Activated CD4-positive, alpha-beta T cell treated with anti-CD3 and anti-CD28 coated beads for 24 hours (primary cell): Measurements from ENCODE around the gene ITPRID1.
"Not testable (repeated sequence)": the region's sequence is repeated elsewhere in the genome, so short reads cannot be mapped to it uniquely, and the experiment has no call there.

Source experiments
- DNase-seq, 2 donors: peaks; one replicate each; pipeline ENCODE4 v3.0.0-alpha.2; 2020; ENCODE audit warnings: low read depth in 2 of 2

ITPRID1 gene

DNA sequence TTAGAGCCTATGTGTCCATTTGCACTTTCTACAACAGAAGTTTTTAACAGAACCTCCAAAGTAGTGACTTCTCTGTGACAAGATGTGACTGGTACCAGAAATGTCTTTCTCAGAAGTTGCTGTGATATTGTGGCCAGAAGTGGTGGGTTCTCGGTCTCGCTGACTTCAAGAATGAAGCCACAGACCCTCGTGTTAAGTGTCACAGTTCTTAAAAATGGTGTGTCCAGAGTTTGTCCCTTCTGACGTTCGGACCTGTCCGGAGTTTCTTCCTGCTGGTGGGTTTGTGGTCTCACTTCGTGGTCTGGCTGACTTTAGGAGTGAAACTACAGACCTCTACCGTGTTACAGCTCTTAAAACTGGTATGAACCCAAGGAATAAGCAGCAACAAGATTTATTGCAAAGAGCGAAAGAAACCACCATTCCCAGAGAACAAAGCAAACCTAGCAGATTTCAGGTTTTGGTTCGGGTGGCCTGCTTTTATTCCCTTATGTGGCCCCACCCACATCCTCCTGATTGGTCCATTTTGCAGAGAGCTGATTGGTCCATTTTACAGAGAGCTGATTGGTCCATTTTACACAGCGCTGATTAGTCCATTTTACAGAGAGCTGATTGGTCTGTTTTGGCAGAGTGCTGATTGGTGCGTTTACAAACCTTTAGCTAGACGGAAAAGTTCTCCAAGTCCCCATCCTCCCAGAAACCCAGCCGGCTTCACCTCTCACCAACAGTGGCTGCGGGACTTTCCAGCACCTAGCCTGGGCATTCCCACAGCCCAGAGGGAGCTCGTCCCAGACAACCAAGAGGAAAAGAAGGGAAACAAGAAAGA is 3.0 kb downstream of the ITPRID1 start:
- no peak for DNase-seq

DNA sequence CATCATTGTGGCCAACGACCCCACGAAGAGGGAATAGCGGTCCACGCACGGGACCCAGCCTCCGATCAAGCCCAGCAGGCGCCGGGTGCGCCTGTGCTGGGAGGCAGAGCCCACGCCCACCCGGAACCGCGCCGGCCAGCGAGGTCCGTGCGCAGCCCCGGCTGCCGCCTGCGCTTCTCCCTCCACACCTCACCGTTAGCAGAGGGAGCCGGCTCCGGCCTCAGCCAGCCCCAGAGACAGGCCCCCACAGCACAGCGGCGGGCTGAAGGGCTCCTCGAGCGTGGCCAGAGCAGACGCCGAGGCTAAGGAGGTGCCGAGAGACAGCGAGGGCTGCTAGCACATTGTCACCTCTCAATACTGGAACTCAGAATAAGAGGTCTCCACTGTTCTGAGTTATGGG is 3.6 kb downstream of the ITPRID1 start:
- DNase-seq = no peak

DNA sequence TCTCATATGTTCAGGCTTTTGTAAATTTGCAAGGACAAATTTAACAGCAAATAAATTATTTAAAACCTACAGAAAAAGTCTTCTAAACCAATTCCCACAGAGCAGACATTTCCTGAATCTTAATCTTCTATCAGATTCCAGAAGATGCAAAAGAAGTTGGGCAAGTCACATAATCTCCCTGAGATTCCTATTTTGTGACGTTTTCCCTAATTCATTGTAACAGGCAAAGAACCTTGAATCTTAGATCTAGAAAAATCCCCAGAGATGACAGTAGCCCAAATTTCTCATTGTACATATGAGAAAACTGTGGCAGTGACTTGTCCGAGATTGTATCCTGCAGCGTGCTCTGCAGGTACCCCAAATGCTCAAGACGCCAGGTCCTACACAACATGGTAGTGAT is 4.9 kb downstream of the ITPRID1 start:
- DNase-seq = no peak

DNA sequence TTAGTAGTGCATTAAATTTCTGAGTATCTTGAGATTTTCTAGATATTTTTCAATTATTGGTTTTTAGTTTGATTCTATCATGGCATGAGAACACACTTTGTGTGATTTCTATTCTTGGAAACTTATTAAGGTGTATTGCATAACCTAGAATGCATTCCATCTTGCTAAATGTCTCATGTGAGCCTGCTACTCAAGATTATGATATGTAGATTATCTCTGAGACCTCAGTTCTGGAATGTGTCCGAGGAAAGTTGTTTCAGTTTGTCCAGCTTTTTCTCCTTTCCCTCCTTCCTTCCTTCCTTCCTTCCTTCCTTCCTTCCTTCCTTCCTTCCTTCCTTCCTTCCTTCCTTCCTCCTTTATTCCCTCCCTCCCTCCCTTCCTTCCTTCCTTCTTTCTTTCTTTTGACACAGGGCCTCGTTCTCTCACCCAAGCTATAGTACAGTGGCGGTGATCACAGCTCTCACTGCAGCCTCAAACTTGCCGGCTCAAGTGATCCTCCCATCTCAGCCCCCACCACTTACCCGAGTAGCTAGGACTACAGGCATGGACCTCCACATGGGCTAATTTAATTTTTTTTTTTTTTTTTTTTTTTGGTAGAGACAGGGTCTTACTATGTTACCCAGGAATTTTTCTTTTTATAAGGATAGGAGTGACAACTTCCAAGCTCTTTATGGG is 7.6 kb downstream of the ITPRID1 start:
- no peak for DNase-seq

DNA sequence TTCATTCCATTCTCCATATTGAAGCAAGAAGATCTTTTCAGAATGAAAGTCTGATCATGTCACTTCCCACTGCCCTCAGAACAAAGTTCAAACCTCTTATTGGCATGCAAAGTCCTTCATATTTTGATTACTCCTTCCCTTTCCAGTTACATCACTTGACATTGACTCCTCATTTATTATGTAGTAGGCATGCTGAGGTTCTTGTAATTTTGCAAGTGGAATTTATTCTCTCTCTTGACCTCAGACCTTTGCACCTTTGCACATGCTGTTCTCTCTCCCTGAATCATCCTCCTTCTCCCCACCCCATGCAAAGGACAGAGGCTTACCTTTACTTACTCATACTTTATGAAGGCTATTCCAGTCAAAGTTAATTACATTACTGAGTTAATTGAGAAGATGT is 13.0 kb downstream of the ITPRID1 start:
- DNase-seq = no peak

DNA sequence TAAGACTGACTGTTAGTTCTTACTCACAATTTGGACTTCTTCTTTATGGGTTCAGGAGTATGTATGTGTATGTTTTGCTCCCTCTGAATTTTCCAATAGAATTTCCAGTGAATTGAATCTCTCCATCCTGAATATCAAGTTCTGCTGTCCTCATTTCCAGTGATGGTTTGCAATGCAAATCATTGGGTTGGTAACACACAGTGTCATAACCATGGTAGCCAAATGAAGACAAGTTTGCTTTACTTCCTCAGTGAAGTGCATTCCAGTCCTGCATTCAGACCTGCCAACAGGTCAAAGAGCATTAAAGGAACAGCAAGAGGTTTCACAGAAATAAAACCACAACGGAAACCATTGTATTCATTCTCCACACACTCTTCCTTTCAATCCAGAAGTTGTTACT is 15.2 kb downstream of the ITPRID1 start:
- no peak for DNase-seq

DNA sequence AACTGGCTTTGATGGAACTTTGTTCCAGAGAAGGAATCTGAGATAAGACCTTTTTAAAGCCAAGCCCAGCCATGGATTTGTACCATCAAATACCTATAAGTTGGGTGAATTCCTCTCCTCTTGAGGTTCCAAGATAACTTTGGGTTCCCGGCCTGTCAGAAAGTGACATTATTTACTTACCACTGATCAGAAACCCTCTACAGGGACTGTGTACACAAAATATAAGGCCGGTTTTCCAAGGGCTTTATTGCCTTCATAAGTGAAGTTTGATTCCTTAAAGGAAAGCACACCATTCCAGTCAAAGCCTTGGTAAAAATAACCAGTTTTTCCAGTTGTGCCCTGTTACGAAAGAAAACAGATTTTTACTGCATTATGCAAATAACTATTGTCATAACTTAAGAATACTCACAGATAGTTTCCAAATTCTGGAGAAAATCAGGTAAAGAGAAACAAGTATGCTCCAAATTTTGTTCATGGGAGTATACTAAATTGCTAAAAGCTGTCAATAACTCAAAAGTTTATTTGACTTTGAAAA is 26.8 kb downstream of the ITPRID1 start:
- not testable (repeated sequence) for DNase-seq

DNA sequence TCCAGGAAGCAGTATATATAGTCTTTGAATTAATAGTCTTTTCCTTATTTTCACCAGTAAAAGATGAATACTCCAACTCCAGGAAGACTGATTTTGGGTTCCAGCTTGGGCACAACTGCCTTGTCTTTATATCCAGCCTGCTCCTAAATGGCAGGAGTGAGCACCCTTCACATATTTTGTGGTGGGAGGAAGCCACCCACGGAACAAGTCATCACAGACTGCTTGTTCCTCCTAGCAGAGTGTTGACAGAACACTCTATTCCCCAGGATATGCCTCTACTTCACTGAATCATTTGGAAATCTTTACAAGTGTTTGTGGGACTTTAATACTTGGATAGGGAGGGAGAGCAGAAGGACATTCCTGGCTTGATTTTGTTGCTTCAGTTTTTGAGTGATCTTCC is 31.7 kb downstream of the ITPRID1 start:
- no peak for DNase-seq

DNA sequence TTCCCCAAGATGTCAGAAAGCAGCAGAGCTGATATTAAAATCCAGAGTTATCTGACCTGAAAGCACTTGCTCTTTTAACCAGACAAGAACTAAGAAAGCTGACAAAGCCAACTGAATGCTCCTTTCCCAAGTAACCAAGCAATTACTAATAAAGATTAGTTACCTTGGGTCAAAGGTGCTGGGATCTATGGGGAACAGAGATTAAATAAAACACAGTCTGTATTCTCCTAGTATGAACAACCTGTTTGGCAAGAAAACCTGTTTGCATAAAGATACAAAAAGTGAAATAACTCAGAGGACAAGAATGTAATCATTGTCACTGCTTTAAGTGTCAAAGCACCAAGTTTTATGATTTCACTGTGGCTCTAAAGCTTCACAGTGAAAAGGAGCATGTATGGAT is 35.7 kb downstream of the ITPRID1 start:
- no peak for DNase-seq

DNA sequence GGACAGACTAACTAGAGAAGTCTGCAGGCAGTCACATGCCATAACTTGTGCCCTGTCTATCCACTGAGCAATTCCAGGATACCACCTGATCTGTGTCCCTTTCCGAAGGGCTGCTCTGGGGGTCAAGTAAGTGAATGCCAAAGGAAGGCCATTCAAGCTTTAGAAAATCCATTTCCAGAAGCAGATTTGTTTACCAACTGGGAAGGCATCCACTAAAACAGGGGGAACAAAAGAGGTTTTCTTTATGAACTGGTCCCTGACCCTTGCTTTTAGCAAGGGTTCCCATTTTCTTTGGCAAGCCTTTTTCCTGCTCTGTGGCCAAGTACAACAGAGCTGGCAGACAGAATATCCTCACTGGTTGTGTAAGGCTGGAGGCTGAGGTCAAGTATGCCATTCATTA is 36.5 kb downstream of the ITPRID1 start:
- DNase-seq = no peak

DNA sequence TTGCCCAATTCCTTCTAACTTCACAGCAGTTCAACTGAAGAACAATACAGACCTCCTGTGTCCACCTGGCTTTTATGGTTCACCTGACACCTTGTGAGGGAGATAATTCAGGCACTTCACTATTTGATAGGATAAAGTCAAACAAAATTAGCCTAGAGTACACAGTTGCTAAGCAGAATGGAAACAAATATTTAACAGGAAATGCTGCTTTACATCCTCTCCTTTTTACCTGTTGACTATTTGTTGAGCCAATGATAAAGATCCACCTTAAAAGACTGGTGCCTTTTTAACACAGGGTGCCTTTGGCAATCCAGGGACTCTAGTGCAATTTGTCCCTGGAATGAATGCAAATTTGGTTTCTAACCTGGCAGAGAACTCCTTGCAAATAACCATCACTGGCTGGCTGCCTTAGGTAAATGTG is 39.8 kb downstream of the ITPRID1 start:
- DNase-seq = no peak

DNA sequence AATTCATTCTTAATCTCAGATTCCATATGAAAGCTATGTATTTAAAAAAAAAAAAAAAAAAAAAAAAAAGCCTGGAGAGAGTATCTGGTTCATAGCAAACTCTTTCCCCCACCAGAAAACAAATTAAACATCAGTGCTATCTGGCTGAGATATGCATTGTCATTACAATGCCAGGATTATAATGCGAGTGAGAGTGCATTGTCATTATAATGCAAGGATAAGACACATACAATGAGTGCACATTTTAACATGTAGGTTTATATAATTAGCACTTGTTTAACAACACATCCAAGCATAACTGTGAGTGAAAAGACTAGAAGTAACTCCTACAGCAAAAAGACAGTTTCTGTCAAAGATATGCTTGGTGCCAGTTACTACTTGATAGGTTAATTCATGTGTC is 48.1 kb downstream of the ITPRID1 start:
- DNase-seq = no peak

DNA sequence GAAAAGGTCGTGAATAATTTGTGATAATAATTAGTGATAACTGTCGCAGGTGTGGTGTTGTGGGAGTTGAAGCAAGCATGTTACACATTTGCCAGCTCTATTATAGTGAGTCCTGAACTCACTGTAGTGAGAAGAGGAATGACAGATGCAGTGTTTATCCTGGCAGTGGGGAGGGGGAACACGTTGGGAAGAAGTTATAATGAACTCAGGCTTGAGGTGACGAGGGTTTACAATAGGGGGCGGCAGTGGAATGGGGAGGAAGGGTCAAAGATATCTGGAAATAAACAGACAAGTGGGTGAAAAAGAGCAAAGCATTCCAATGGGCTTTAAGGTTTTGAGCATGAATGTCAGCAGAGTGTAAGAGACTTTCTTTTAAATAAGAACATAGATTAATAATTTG is 49.6 kb downstream of the ITPRID1 start:
- DNase-seq = no peak

DNA sequence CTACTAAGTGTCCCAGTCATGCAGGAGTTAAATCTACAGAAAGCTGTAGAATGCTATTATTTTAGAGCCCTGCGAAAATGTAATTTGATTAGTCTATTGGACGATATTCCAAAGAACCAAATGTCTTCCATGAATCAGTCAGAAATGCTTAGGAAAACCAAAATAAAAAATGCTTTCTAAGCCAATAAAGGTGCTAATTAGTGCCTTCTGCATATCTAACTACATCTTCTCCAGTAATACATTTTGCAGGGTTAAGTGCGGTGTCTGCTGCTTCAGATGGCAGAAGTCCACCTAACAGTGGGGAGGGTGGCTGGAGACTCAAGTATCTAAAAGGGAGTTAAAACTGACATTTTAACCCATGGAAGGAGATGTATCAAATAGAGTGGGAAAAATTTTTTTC is 50.1 kb downstream of the ITPRID1 start:
- DNase-seq = no peak

DNA sequence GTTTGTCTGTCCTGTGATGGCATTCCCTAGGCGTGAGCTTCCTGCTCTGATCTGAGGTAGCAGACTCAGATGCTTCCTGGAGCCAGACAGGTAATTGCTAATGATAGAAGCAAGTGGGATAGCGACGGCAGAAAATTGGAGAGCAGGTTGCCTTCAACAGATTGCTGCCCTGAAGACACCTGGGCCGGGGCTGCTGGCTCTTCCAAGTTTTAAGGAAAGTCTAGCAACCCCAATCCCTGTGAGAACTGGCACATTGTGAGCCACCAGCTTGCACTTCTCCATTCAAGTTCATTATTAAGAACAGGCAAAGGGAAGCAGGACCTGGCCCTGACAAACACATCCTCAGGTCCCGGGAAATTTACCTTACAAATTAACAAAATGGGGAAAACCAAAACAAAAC is 50.8 kb downstream of the ITPRID1 start:
- no peak for DNase-seq

DNA sequence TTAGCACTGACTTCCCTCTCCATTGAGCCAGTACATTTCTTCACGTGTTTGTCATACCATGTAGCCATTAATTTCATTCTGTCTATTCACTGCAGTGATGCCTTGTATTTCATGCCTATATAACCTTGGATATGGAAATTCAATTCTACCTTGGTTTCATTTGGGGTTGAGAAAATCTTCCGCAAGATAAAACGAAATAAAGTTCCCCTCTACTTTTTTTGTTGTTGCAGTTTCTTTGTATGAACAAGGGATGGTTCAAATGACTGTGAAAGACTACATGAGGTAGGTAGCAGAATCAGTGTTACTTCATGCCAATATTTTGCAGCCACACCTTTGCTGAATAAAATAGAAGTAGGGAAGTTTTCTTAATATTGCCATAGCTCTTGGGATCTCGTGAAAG is 55.6 kb downstream of the ITPRID1 start:
- no peak for DNase-seq

DNA sequence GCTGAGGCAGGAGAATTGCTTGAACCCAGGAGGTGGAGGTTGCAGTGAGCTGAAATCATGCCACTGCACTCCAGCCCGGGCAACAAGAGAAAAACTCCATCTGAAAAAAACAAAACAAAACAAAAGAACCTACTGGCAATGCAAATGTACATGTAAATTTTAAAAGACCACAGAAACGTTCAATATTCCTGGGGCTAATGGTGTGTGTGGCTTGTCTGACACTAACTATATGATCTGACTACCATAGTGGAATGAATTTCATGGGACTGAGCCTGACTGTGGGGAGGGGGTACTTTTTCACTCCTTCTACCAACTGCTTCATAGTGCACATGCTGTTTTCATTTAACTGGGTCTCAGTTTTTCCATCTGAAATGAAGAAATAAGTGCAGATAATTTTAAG is 69.6 kb downstream of the ITPRID1 start:
- no peak for DNase-seq

DNA sequence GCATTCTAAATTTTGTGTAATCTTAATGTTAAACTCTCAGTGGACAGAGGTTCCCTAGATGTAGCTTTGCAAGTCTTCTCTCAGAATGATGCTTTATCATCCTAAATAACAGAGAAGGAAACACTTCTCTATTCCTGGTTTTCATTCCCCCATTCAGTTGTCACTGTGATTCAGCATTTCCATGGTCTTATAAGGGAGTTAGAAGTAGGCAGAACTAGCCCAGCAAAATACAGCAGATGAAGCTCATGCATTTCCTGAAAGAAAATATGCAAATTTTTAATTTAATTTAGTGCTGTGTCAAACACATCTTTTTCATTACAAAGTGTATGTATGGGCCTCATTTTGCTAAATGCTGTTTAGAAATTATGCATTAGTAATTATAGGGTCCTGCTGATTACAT is 70.1 kb downstream of the ITPRID1 start:
- DNase-seq = no peak

DNA sequence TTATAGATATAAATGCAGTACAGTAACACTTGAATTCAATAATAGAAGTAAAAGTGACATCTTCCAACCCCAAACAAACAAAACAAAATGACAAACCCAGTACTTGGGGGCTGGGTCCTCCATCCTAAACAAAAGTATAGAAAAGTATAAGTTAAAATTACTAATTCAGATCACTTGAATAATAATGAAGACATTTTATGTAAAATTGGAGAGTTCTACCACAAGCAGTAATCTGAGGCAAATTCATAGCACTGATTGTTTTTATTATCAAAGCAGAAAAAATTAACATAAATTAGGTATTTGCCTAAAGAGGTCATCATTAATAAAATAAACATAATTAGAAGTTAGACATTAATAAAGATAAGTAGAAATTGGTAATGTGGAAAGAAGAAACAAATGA is 81.5 kb downstream of the ITPRID1 start:
- DNase-seq = no peak

DNA sequence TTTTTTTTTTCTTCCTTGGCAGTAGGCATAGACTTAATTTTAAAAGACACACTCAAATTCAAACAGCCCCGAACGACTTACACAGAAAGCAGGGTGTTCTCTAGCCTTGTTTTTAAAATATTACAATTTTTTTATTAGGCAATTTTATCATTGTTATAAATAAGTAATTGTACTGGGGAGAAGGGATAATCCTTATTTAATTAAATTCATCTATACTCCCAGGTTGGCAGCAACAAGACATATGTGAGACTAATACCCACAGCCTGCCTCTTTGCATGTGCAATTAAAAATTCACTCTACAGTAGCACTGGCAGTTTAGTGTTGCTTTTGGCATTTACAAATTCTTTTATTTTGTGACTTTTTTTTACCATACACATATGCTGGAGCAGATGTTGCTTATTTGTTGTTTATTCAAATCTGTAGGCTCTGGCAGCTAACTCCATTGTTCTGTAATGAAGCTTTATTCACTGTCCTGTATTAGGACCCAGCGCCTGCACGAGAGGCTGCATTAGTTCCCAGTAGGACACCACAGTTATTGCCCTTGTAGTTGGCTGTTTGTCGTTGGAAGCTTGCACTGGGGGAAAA is 88.2 kb downstream of the ITPRID1 start:
- DNase-seq = no peak

DNA sequence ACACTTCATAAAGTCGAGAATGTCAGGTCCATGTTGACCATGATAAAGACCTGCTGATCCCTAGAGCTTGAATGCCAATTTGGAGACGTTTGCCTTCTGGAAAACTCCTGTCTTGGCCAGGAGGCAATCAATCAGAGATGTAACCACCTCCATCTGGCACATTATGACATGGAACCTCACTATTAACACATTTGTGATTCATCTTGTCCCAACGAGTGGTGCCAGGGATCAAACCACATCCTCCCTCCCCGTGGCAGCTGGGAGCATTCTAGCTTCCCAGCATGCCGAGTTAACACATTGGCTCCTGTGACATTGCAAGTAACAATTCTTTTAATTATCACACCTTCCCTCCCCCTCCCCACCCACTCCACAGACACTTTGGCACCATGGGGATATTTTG is 89.2 kb downstream of the ITPRID1 start:
- no peak for DNase-seq

DNA sequence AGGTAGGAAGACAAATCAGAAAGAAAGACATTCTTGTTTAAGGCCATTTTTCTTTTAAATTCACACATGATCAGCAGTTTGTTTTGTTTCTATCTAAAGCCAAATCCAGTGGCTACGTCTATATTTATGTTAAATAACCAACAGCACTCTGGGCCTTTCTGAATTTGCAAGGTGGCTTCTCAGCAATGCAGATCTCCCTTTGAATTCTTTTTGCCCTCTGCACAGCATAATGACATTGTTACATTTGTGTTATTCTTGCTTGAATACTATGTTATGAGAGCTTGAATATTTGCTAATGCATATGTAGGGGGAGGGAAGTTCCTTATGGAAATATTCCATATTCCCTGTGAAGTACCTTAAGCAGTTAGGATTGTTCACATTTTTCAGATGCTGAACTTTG is 99.7 kb downstream of the ITPRID1 start:
- no peak for DNase-seq

DNA sequence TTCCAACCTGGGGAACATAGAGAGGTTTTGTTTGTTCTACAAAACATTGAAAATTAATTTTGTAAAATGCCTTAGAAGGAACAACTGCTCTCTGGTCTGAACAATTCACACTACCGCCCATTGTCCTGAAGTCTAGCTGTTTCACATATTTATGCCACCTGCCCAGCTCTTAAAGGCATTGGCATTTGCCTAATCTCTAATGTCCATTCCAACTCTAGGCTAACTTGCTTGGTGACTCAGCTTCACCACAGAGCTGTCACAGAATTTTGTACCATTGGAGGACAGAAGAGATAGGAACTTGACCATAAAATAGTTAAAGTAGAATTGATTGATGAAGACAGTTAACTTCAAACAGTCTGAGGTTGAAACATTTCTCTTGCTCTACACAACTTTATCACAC is 119.6 kb downstream of the ITPRID1 start:
- no peak for DNase-seq
